ENCODE results near the gene PABPN1L. TPM values are rescaled to one million over a fixed set of nuclear protein-coding genes. Genes with fewer than 3 reads are reported as not detected.

The PABPN1L gene, protein sequence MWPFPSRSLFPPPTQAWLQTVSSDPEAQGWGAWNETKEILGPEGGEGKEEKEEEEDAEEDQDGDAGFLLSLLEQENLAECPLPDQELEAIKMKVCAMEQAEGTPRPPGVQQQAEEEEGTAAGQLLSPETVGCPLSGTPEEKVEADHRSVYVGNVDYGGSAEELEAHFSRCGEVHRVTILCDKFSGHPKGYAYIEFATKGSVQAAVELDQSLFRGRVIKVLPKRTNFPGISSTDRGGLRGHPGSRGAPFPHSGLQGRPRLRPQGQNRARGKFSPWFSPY
- polyA plus RNA-seq (ENCODE audit: insufficient read length in 4 of 4): under 1 TPM in 1 of 4 donors, not detected in 3; 0.11 TPM

DNA sequence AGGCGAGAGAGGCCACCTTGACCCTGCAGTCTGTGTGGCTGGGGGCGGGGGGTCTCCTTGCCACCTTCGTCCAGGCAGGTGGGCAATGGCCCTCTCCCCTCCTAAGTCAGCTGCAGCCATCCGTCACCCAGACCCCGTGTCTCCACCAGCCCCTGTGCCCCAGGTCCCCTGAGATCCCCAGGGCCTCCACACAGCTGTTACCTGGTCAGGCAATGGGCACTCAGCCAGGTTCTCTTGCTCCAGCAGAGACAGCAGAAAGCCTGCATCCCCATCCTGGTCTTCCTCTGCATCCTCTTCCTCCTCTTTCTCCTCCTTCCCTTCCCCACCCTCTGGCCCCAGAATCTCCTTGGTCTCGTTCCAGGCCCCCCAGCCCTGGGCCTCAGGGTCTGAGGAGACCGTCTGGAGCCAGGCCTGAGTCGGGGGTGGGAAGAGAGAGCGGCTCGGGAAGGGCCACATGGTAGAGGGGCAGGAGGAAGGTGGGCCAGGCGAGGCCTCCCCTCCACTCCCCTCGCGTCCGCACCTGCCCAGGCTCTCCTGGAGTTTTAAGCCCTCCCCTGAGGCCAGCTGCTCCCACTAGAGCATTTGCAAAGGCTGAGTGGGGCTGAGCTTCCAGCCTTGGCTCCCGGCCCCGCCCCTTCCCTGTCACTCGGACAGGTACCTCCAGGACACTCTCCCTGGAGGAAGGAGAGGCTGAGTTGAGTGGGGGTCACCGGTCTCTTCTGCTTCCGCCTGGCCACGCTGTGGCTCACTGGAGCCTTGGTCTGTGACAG, at the start of gene PABPN1L:
Gene PABPN1L, minus strand, starts transcription at position 510 of the 770 bp plus-strand sequence. Its CDS starts 54 bp downstream, at position 456.
- DNase-seq (ENCODE audit: low read depth in 4 of 4, low spot score in 2 of 4): no peak

DNA sequence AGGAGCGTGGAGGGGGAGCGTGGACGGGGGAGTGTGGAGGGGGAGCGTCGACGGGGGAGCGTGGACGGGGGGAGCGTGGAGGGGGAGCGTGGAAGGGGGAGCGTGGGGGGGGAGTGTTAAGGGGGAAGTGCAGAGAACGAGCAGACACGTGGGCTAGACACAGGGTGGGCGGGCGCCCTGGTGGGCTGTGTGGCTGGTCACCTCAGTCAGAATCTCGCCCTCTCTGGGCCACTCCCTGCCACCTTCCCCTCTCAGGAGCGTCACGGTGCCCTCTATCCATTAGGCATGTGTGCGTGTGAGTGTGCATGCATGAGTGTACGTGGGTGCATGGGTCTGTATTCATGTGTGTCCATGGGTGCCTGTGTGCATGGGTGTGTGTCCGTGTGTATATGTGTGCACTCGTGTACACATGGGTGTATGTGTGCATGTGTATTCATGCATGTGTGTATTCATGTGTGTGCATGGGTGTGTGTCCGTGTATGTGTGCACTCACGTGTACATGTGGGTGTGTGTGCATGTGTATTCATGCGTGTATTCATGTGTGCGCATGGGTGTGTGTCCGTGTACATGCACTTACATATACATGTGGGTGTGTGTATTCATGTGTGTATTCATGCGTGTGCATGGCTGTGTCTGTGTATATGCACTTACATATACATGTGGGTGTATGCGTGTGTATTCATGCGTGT, 49.3 kb upstream of the PABPN1L start:
- DNase-seq (ENCODE audit: low read depth in 4 of 4, low spot score in 2 of 4): no peak

DNA sequence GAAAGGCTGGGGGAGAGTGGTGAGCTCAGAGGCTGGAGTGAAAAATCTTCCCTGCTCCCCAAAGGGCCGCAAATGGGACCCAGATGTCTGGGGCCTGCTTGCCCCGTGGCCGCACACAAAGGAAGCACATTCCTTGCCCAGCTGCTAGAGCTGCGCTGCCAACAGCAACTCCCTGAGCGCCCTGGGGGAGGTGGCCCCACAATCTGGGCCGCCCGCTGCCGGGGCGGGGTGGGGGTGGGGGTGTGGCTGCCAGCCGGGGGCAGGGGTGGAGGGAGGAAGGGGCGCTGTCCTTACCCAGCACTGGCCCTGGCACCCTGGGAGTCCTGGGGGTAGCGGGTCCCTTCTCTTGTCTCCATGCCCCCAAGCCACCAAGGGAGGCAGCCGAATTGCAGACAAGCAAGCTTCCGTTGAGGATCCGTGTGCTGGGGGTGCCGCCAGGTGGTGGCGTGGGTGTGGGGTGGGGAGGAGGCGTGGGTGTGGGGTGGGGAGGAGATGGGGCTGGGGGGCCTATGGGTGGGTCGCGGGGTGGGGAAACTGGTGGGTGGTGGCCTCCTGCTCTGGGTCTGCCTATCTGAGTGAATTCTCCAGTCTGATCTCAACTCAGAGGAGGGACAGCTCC, 48.4 kb upstream of the PABPN1L start:
- no peak for DNase-seq (ENCODE audit: low read depth in 4 of 4, low spot score in 2 of 4)

DNA sequence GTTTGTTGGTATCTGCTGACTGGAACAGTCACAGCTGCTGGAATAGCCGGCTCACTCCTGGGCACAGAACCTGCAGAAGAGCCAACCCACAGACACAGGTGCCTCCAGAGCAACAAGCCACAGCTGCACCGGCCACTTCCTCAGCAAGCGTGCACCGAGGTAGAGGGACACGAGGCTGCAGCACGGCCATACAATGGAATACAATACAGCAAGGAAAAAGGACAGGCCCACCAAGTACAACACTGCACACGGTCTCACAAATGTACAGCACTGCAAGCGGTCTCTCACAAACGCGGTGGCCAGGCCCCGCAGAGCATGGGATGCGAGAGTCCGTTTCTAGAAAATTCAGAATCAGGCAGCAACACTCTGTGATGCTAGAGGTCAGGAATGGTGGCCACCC, 47.4 kb upstream of the PABPN1L start:
- DNase-seq (ENCODE audit: low read depth in 4 of 4, low spot score in 2 of 4): no peak

- no peak for DNase-seq (ENCODE audit: low read depth in 4 of 4, low spot score in 2 of 4)
Measured at GRCh38 chr16:88913001-88913612, 46.6 kb upstream of the PABPN1L start.

DNA sequence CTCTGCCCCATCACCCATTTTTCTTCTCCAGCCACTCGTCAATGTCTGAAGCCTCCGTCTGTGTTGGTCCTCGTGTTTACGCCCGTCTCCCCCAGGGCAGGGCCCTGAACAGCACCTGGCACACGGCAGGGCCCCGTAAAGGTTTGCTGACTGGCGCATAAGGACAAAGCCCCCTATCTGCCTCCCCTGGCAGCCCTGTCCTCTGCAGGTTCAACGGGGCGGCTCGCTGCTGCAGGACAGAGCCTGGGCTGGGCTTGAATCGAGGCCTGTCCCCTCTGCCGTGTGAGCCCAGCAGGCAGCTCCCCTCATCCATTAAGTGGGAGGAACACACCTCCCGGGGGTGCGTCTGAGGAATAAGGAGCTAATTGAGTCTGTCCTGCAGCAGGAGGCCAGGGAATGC, 46.1 kb upstream of the PABPN1L start:
- no peak for DNase-seq (ENCODE audit: low read depth in 4 of 4, low spot score in 2 of 4)

DNA sequence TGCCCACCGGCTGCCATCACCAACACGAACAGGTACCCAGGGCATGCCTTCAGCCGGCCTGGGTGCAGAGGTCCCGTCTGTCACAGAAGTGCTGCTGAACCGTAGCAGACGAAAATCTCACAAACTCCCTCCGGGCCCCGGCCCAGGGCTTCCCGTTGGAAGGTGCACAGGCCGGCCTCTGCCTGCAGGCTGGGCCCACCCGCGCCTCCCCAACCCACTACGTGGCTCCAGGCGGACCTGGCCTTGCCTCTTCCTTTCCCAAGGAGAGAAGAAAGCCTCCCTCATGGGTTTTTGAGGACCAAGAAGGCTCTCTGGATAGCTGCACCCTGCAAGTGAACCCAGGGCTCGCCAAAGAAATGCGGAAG, 45.5 kb upstream of the PABPN1L start:
- DNase-seq (ENCODE audit: low read depth in 4 of 4, low spot score in 2 of 4): no peak

GRCh38 chr16:88911136-88911945, 44.9 kb upstream of the PABPN1L start:
- no peak for DNase-seq (ENCODE audit: low read depth in 4 of 4, low spot score in 2 of 4)

GRCh38 chr16:88910284-88911135, 44.0 kb upstream of the PABPN1L start:
- no peak for DNase-seq (ENCODE audit: low read depth in 4 of 4, low spot score in 2 of 4)

GRCh38 chr16:88909431-88910210, 43.2 kb upstream of the PABPN1L start:
- DNase-seq (ENCODE audit: low read depth in 4 of 4, low spot score in 2 of 4): no peak

- DNase-seq (ENCODE audit: low read depth in 4 of 4, low spot score in 2 of 4): no peak
Measured at GRCh38 chr16:88908307-88908706, 41.8 kb upstream of the PABPN1L start.

- DNase-seq (ENCODE audit: low read depth in 4 of 4, low spot score in 2 of 4): no peak
Measured at GRCh38 chr16:88907768-88908167, 41.3 kb upstream of the PABPN1L start.

GRCh38 chr16:88906535-88907105, 40.2 kb upstream of the PABPN1L start:
- no peak for DNase-seq (ENCODE audit: low read depth in 4 of 4, low spot score in 2 of 4)

GRCh38 chr16:88906020-88906419, 39.6 kb upstream of the PABPN1L start:
- DNase-seq (ENCODE audit: low read depth in 4 of 4, low spot score in 2 of 4): no peak

GRCh38 chr16:88905563-88905962, 39.1 kb upstream of the PABPN1L start:
- DNase-seq (ENCODE audit: low read depth in 4 of 4, low spot score in 2 of 4): no peak

DNA sequence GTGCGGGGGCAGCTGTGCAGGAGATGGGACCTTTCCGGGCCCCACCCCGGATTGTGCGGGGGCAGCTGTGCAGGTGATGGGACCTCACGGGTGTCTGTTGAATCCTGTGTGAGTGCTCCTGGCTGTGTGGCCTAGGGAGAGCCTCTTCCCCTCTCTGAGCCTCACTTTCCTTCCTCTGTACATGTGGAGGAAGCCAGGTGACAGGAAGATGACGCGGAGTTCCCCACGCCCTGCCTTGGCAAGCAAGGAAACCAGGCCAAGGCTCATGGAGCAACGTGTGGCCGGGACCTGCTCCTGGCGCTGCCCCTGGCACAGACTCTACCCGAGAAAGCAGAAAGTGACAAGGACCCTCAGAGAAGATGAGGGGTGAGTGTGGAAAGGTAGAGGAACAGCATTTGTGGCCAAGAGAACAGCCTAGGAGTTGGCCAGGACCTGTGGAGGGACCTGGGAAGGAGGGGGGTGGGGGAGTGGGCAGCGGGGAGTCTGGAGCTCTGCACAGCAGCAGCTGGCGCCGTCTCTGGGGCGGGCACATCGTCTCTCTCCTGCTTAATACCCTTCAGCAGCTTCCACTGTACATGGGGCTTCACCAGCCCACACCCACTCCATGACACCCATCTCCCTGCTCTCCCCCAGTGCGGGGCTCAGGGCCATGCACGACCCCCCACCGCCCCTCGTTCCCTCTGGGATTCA, 38.4 kb upstream of the PABPN1L start:
- no peak for DNase-seq (ENCODE audit: low read depth in 4 of 4, low spot score in 2 of 4)

- no peak for DNase-seq (ENCODE audit: low read depth in 4 of 4, low spot score in 2 of 4)
Measured at GRCh38 chr16:88903267-88903666, 36.8 kb upstream of the PABPN1L start.
